Head of caudate nucleus (tissue), 42 donors: ENCODE data around the gene HOXB3.

Source experiments
- DNase-seq, 42 donors: peaks; one replicate each; pipeline versions ENCODE4 v3.0.0 to v3.0.0-alpha.2; 2020 to 2021; ENCODE audit warnings: mixed read lengths in 7 of 42
- intact Hi-C: fragments of 100-400 bp; cut with DNase I; formaldehyde crosslinking; loops from one replicate; pipeline ENCODE4 v1.15.0; 2022

HOXB3 gene

GRCh38 chr17:48589831-48590606 lies at the start of gene HOXB3:
Gene HOXB3, minus strand, starts transcription at chr17:48590241. Its CDS starts 37,767 bp downstream, at chr17:48552474.
- DNase-seq: no peak
- intact Hi-C loops: no loop called here

GRCh38 chr17:48639136-48639535 lies 49.1 kb upstream of the HOXB3 start:
- DNase-seq: no peak
- intact Hi-C loops: no loop called here

GRCh38 chr17:48637323-48638260 lies 47.6 kb upstream of the HOXB3 start:
- intact Hi-C loops: no loop called here
- no peak for DNase-seq

GRCh38 chr17:48636177-48637018 lies 46.4 kb upstream of the HOXB3 start:
- DNase-seq: peak in 35 of 42 donors; percentile 7 to 69 (median 33)
- intact Hi-C loops: no loop called here

- intact Hi-C loops: no loop called here
- no peak for DNase-seq
These were observed 44.6 kb upstream of the HOXB3 start for GRCh38 chr17:48634493-48635208.

- intact Hi-C loops: no loop called here
- no peak for DNase-seq
These were observed 43.2 kb upstream of the HOXB3 start for GRCh38 chr17:48633266-48633677.

- DNase-seq: no peak
- intact Hi-C loops: no loop called here
These were observed 42.7 kb upstream of the HOXB3 start for GRCh38 chr17:48632579-48633265.

GRCh38 chr17:48631693-48632578 lies 41.9 kb upstream of the HOXB3 start:
- no peak for DNase-seq
- intact Hi-C loops: no loop called here

GRCh38 chr17:48630925-48631692 lies 41.1 kb upstream of the HOXB3 start:
- intact Hi-C loops: no loop called here
- DNase-seq: no peak

GRCh38 chr17:48630009-48630924 lies 40.2 kb upstream of the HOXB3 start:
- no peak for DNase-seq
- intact Hi-C loops: no loop called here

- intact Hi-C loops: no loop called here
- no peak for DNase-seq
These were observed 39.3 kb upstream of the HOXB3 start for GRCh38 chr17:48629411-48629759.

GRCh38 chr17:48628649-48629410 lies 38.8 kb upstream of the HOXB3 start:
- intact Hi-C loops: no loop called here
- DNase-seq: no peak

- no peak for DNase-seq
- intact Hi-C loops: no loop called here
These were observed 37.8 kb upstream of the HOXB3 start for GRCh38 chr17:48627623-48628521.
